K562 (cell line): ENCODE data around the gene PSMB11. TPM values are rescaled to one million over a fixed set of nuclear protein-coding genes. Genes with fewer than 3 reads are reported as not detected.

Experiments used
- CBFB ChIP-seq: sonication (generic); formaldehyde crosslinking; IDR thresholded peaks from 2 replicates; pipeline ENCODE4 v1.4.0; 2020; ENCODE audit warnings: mild to moderate bottlenecking, missing genetic modification reagents
- E2F6 ChIP-seq, 2 experiments: IDR thresholded peaks; 2 replicates each; pipeline ENCODE4 v1.6.1; 2011; ENCODE audit warnings: borderline replicate concordance in 1 of 2, control low read depth in 1 of 2, low read depth in 1 of 2, low read length in 1 of 2, mild to moderate bottlenecking in 1 of 2, mixed read lengths in 1 of 2, moderate library complexity in 1 of 2; ENCODE audit not compliant: insufficient read depth in 1 of 2, insufficient read length in 1 of 2, poor library complexity in 1 of 2, severe bottlenecking in 1 of 2; ENCODE audit errors: extremely low read depth in 1 of 2
- ELK3 ChIP-seq: fragments of 450-650 bp; formaldehyde crosslinking; IDR thresholded peaks from 2 replicates; pipeline ENCODE4 v1.4.0; 2020; ENCODE audit warnings: mild to moderate bottlenecking
- ETV5 ChIP-seq: sonication (generic); formaldehyde crosslinking; IDR thresholded peaks from 2 replicates; pipeline ENCODE4 v1.4.0; 2020; ENCODE audit warnings: low read depth, mild to moderate bottlenecking, missing genetic modification reagents
- HMGXB4 ChIP-seq: sonication (generic); formaldehyde crosslinking; IDR thresholded peaks from 2 replicates; pipeline ENCODE4 v1.8.1; 2023; ENCODE audit warnings: mild to moderate bottlenecking, missing genetic modification reagents
- HNRNPUL1 ChIP-seq: fragments of 200-400 bp; formaldehyde crosslinking; IDR thresholded peaks from 2 replicates; pipeline ENCODE4 v1.6.1; 2017; ENCODE audit warnings: low read length
- MBD2 ChIP-seq: sonication (generic); IDR thresholded peaks from 2 replicates; pipeline ENCODE4 v1.6.1; 2016; ENCODE audit warnings: low read depth, borderline replicate concordance
- MTA1 ChIP-seq: fragments of 450-650 bp; IDR thresholded peaks from 2 replicates; pipeline ENCODE4 v1.6.1; 2017; ENCODE audit warnings: borderline replicate concordance
- MXD1 ChIP-seq: fragments of 250-450 bp; sonication (Bioruptor Pico); IDR thresholded peaks from 2 replicates; pipeline ENCODE4 v1.8.0; 2021; ENCODE audit warnings: borderline replicate concordance, mild to moderate bottlenecking, moderate library complexity; ENCODE audit not compliant: poor library complexity, severe bottlenecking
- NBN ChIP-seq: fragments of 450-650 bp; IDR thresholded peaks from 2 replicates; pipeline ENCODE4 v1.6.1; 2016; ENCODE audit warnings: low read depth, mild to moderate bottlenecking
- NKRF ChIP-seq: fragments of 450-650 bp; IDR thresholded peaks from 2 replicates; pipeline ENCODE4 v1.6.1; 2016; ENCODE audit warnings: borderline replicate concordance
- POLR2A ChIP-seq: fragments of 450-650 bp; conservative IDR thresholded peaks from 2 replicates; pipeline ENCODE4 v1.6.1; 2016
- STAT5A ChIP-seq: IDR thresholded peaks from 2 replicates; pipeline ENCODE4 v1.6.1; 2012; ENCODE audit warnings: low read length, inconsistent platforms, borderline replicate concordance
- TBL1XR1 ChIP-seq, 2 experiments: IDR thresholded peaks; 2 replicates each; pipeline ENCODE4 v1.6.1; 2012; ENCODE audit warnings: improper control_type of control experiment in 2 of 2, low read length in 2 of 2, mild to moderate bottlenecking in 1 of 2
- YY1 ChIP-seq, 3 experiments: IDR thresholded peaks; 2 replicates each; pipeline ENCODE4 v1.6.1; 2011; ENCODE audit warnings: low read length in 2 of 3, mild to moderate bottlenecking in 2 of 3, moderate library complexity in 2 of 3, borderline replicate concordance in 1 of 3, control low read depth in 1 of 3, low read depth in 1 of 3; ENCODE audit not compliant: insufficient read depth in 3 of 3, insufficient replicate concordance in 2 of 3, control insufficient read depth in 1 of 3, insufficient read length in 1 of 3; ENCODE audit errors: extremely low read depth in 1 of 3
- ZBED1 ChIP-seq: IDR thresholded peaks from 2 replicates; pipeline ENCODE4 v1.6.1; 2014
- ZNF41 ChIP-seq: fragments of 250-450 bp; sonication (Bioruptor Pico); conservative IDR thresholded peaks from 2 replicates; pipeline ENCODE4 v1.4.0; 2020; ENCODE audit warnings: mild to moderate bottlenecking
- ZNF695 ChIP-seq: fragments of 450-650 bp; formaldehyde crosslinking; IDR thresholded peaks from 2 replicates; pipeline ENCODE4 v1.4.0; 2020; ENCODE audit warnings: mild to moderate bottlenecking, moderate library complexity
- ZNF75A ChIP-seq: fragments of 450-650 bp; formaldehyde crosslinking; IDR thresholded peaks from 2 replicates; pipeline ENCODE4 v1.4.0; 2020; ENCODE audit warnings: mild to moderate bottlenecking
- ZNF76 ChIP-seq: fragments of 250-450 bp; sonication (Bioruptor Pico); IDR thresholded peaks from 2 replicates; pipeline ENCODE4 v1.4.0; 2020; ENCODE audit warnings: mild to moderate bottlenecking, moderate library complexity, borderline replicate concordance
- polyA plus RNA-seq, 8 experiments: library from polyadenylated mRNA; depleted of rRNA in 4 of 8; stranded (reverse) in 5 of 8; unstranded in 3 of 8; fragments of >200 nt; fragmentation: Nextera tagmentation in 2 of 8; fragmentation: Illumina TruSeq in 1 of 8; extraction: Ambion mirVana in 2 of 8; extraction: Trizol in 1 of 8; gene quantifications; 2 replicates each; pipeline versions ENCODE4 v1.2.1 to v1.2.3, GENCODE V29; 2011 to 2014; ENCODE audit warnings: inconsistent platforms in 1 of 8, missing spikeins in 1 of 8
- total RNA-seq, 7 experiments: library from RNA; depleted of rRNA in 6 of 7; stranded (reverse); fragments of >200 nt in 6 of 7; fragmentation: Illumina TruSeq in 2 of 7; extraction: Trizol in 2 of 7; gene quantifications; 2 replicates each; pipeline versions ENCODE4 v1.2.1 to v1.2.3, GENCODE V29; 2011 to 2021; ENCODE audit warnings: low replicate concordance in 1 of 7

PSMB11 gene
- total and polyA plus RNA-seq, 9 of the 15 experiments (the other 6 are each of a cell fraction or from before 2014, with no cell fraction given): not detected

- TF ChIP-seq HMGXB4 (CRISPR knock-in tag) (no peak), ZNF41 (no peak), CBFB (CRISPR knock-in tag) (no peak), NBN (peak; percentile 57; the same call in 1 of the 2 replicates), MBD2 (peak; percentile 92), ETV5 (CRISPR knock-in tag) (peak; percentile 72), ZNF76 (CRISPR knock-in tag) (no peak), TBL1XR1 (IDR thresholded peaks at IDR 0.05; ENCODE audit: low read length in 2 of 2) (no peak), POLR2A (peak; percentile 93), E2F6 (IDR thresholded peaks at IDR 0.05; ENCODE audit: borderline replicate concordance in 1 of 2, extremely low read depth in 1 of 2, insufficient read depth in 1 of 2, insufficient read length in 1 of 2, low read depth in 1 of 2, low read length in 1 of 2, poor library complexity in 1 of 2, severe bottlenecking in 1 of 2) (peak; percentile 97 to 98), MXD1 (CRISPR knock-in tag) (no peak), STAT5A (no peak), NKRF (peak; percentile 47; the same call in 1 of the 2 replicates), ELK3 (CRISPR knock-in tag) (no peak), ZNF75A (no peak), HNRNPUL1 (no peak), MTA1 (no peak), YY1 (IDR thresholded peaks at IDR 0.05; ENCODE audit: borderline replicate concordance in 1 of 3, control insufficient read depth in 1 of 3, extremely low read depth in 1 of 3, insufficient read depth in 3 of 3, insufficient read length in 1 of 3, insufficient replicate concordance in 2 of 3, low read depth in 1 of 3, low read length in 2 of 3) (peak; percentile 69 to 94 (median 82)), ZBED1 (peak; percentile 86; the same call in 1 of the 2 replicates), ZNF695 (CRISPR knock-in tag) (no peak)
Observed at GRCh38 chr14:23006544-23007419, 35.2 kb upstream of the PSMB11 start (continued).
